GM13977 (cell line): ENCODE measurements around the gene NMD3.

Source experiments
- DNase-seq: peaks from one replicate; pipeline ENCODE4 v3.0.0; 2012; ENCODE audit warnings: low spot score
- in situ Hi-C: fragments of 300-500 bp; cut with MboI; formaldehyde crosslinking; loops from one replicate; pipeline ENCODE4 v1.12.0; 2022; ENCODE audit warnings: low sequenced_read_pairs, low pct_unique_long_range_greater_than_20kb, mixed read lengths, inconsistent platforms; ENCODE audit not compliant: unreplicated experiment
- TF ChIP-seq, protein P1 (sequence below): IDR thresholded peaks from 2 replicates; pipeline ENCODE4 v1.5.1; 2012; ENCODE audit warnings: mild to moderate bottlenecking, control low read depth; ENCODE audit not compliant: insufficient read depth; ENCODE audit errors: extremely low read depth, missing control alignments

Gene NMD3

DNA sequence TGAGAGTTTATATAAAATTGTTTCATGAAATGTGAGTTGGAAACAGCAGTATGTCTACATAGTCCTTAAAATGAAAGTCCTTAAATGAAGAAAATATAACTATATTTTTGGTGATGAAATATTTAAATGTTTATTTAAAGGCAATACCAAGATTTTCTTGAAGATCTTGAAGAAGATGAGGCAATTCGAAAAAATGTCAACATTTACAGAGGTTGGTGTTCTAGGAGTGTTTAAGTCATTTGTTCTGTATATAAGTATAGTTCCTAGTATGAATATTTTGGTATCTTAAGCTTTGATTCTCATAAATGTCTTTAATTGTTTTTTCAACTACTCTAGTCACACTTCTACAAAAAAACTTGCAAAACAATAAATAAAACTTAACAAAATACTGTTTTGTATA, 29.0 kb downstream of the NMD3 start:
- DNase-seq, result no peak
- TF ChIP-seq, protein P1, sequence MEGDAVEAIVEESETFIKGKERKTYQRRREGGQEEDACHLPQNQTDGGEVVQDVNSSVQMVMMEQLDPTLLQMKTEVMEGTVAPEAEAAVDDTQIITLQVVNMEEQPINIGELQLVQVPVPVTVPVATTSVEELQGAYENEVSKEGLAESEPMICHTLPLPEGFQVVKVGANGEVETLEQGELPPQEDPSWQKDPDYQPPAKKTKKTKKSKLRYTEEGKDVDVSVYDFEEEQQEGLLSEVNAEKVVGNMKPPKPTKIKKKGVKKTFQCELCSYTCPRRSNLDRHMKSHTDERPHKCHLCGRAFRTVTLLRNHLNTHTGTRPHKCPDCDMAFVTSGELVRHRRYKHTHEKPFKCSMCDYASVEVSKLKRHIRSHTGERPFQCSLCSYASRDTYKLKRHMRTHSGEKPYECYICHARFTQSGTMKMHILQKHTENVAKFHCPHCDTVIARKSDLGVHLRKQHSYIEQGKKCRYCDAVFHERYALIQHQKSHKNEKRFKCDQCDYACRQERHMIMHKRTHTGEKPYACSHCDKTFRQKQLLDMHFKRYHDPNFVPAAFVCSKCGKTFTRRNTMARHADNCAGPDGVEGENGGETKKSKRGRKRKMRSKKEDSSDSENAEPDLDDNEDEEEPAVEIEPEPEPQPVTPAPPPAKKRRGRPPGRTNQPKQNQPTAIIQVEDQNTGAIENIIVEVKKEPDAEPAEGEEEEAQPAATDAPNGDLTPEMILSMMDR, result no peak
- in situ Hi-C loops, result no loop called here

DNA sequence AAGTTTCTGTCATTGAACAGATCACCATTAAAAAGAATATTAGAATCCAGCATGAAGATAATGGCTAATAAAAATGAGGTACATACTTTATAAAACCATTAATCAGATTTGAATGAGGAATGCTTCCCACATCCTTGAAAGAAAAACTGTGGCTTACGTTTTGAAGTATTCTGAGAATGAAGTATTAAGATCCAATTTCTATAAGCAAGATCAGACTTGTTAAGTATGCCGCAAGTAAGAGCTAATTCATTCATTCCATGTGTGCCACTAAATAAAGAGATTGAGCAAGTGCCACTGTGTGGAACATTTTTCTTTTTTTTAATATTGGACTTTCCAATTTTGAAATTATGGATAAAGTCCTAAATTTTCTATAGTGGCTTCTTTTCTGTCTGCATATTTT, 30.6 kb downstream of the NMD3 start:
- DNase-seq, result no peak
- in situ Hi-C loops, result no loop called here
- TF ChIP-seq, protein P1, result no peak

DNA sequence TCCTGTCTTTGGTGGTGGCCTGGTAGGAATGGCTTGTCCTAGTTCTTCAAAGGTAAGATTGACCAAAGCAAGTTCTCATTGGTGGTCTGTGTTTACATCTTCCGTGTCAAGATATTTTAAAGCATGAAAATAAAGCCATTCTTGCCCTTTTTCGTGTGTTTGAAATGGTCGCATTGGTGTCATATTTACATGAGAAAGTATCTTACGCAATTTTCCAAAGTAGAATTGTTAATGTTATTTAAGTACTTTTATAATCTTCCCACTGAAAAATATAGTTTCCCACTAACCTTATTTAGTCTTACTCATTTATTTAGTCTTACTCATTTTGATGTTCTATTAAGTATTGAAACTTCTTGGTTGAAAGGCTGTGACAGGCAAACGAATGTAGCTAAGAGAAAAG, 31.0 kb downstream of the NMD3 start:
- TF ChIP-seq, protein P1, result no peak
- no peak for DNase-seq
- in situ Hi-C loops, result no loop called here

DNA sequence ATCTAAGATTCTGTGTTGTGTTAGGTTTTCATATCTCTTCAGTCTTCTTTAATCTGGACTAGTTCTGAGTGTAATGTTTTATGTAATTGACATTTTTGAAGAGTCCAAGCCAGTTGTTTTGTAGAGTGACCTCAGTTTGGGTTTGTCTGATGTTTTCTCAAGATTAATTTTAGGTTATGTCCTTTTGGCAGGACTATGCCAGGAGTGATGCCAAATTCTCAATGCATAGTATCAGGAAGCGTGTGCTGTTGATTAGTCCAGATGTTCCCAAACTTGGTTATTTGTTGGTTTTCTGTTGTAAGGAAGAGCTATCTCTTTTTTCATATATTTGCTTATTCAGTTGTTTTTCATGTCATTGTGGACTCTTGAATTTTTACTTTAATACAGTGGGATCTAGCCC, 32.6 kb downstream of the NMD3 start:
- TF ChIP-seq, protein P1, result no peak
- in situ Hi-C loops, result no loop called here
- DNase-seq, result no peak

DNA sequence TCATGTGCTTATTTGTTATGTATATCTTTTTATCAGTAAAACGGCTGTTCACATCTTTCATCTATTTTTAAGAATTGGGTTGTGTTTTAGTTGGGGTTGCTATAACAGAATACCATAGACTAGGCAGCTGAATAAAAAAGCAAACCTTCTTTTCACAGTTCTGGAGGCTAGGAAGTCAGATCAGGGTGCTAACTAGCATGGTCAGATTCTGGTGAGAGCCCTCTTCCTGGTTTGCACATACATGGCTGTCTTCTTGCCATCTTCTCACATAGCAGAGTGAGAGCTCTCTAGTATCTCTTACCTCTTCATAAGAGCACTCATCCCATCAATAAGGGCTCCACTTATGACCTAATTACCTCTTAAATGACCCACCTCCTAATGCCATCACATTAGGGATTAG, 33.8 kb downstream of the NMD3 start:
- in situ Hi-C loops, result no loop called here
- TF ChIP-seq, protein P1, result no peak
- DNase-seq, result no peak

DNA sequence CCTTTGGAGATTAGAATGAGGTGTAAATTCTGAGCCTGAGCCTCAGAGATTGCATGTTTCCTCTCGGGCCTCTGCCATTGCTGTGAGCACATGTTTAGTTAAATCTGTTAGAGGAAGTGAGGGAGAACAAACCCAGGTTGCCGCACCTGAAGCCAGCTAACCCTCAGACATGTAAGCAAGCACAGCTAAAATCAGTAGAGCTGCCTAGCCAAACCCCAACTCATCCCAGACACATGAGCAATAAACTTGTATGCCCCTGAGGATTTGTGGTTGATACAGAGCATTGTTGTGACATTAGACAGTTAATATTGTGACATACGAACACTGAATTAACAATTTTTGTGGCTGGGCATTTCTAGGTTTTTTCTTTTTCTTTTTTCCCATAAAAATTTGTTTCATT, 41.9 kb downstream of the NMD3 start:
- no peak for DNase-seq
- in situ Hi-C loops, result no loop called here
- TF ChIP-seq, protein P1, result no peak

DNA sequence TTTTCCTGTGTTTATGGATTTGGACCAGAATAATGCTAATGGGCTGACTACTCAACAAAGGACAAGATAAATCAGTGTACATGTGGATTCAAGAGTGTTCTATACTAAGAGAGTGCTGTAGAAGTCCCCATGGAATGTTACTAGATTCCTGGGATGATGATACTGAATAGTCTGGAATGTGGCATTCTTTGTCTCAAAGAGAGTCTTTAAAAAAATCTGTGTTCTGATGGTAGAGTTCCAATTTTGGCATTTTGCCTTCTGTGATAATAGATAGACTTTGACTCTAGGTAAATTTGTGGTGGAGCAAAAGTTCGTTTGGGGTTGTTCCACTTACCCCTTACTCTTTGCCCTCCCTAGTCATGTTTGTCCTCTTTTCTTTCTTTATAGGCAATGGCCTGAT, 43.7 kb downstream of the NMD3 start:
- DNase-seq, result no peak
- TF ChIP-seq, protein P1, result no peak
- in situ Hi-C loops, result no loop called here
